ENCODE measurements around the gene APOBEC4. TPM values are rescaled to one million over a fixed set of nuclear protein-coding genes. Genes with fewer than 3 reads are reported as not detected.

The APOBEC4 gene
- total RNA-seq, 1 experiment from 2014 or later, result not detected

- H3K27ac ChIP-seq (ENCODE audit: low read length), result no peak overlapping the region
- H3K4me3 ChIP-seq (ENCODE audit: low read length), result no peak overlapping the region
- H3K9me2 ChIP-seq (replicated peaks; ENCODE audit: low read length), result no peaks in the 10 kb centered on the region
- POLR2A ChIA-PET (ENCODE audit: unreplicated experiment), result no interaction called here
- DNase-seq (no peak), ATAC-seq (no peak)
- H2AFZ ChIP-seq (ENCODE audit: low read length), result no peak overlapping the region
- TF ChIP-seq EZH2 (IDR thresholded peaks at IDR 0.05; ENCODE audit: low read length, unreplicated experiment) (no peak), EZH2phosphoT487 (IDR thresholded peaks at IDR 0.05; ENCODE audit: borderline replicate concordance, low read length) (no peak), CTCF (conservative IDR thresholded peaks at IDR 0.05; ENCODE audit: low read depth, low read length) (no peak)
- H3K4me1 ChIP-seq (ENCODE audit: insufficient read depth, low read length), result no peaks in the 10 kb centered on the region
- H3K9ac ChIP-seq (ENCODE audit: low read length), result no peak overlapping the region
- CTCF ChIA-PET, result no interaction called here
- H3F3A ChIP-seq (ENCODE audit: low read length, unreplicated experiment), result no peaks in the 10 kb centered on the region
- H3K4me2 ChIP-seq (ENCODE audit: low read length), result no peak overlapping the region
- no TSS peak for BruUV-seq (replicated peaks)
- no peaks in the 10 kb centered on the region for H3K9me3 ChIP-seq (ENCODE audit: low read length)
- intact Hi-C loops (cut with micrococcal nuclease), result no loop called here
- H3K27me3 ChIP-seq (ENCODE audit: low read length), result no peaks in the 10 kb centered on the region
- H3K79me2 ChIP-seq (ENCODE audit: low read length), result no peaks in the 10 kb centered on the region
- H3K36me3 ChIP-seq (ENCODE audit: low read depth, low read length), result no peaks in the 10 kb centered on the region
- no peaks in the 10 kb centered on the region for H4K20me1 ChIP-seq (ENCODE audit: low read length)
Observed at GRCh38 chr1:183652107-183652506, 1.0 kb downstream of the APOBEC4 start.

GRCh38 chr1:183651612-183652011, 1.5 kb downstream of the APOBEC4 start:
- H3K27ac ChIP-seq (ENCODE audit: low read length), result no peak overlapping the region
- no peak for DNase-seq
- H3K9ac ChIP-seq (ENCODE audit: low read length), result no peak overlapping the region
- TF ChIP-seq CTCF (conservative IDR thresholded peaks at IDR 0.05; ENCODE audit: low read depth, low read length) (no peak), EZH2 (IDR thresholded peaks at IDR 0.05; ENCODE audit: low read length, unreplicated experiment) (no peak), EZH2phosphoT487 (IDR thresholded peaks at IDR 0.05; ENCODE audit: borderline replicate concordance, low read length) (no peak)
- H4K20me1 ChIP-seq (ENCODE audit: low read length), result no peaks in the 10 kb centered on the region
- H3K9me3 ChIP-seq (ENCODE audit: low read length), result no peaks in the 10 kb centered on the region
- H3F3A ChIP-seq (ENCODE audit: low read length, unreplicated experiment), result no peaks in the 10 kb centered on the region
- H2AFZ ChIP-seq (ENCODE audit: low read length), result no peak overlapping the region
- H3K4me1 ChIP-seq (ENCODE audit: insufficient read depth, low read length), result no peaks in the 10 kb centered on the region
- intact Hi-C loops (cut with micrococcal nuclease), result no loop called here
- no peak overlapping the region for H3K4me2 ChIP-seq (ENCODE audit: low read length)
- CTCF ChIA-PET, result no interaction called here
- H3K27me3 ChIP-seq (ENCODE audit: low read length), result no peaks in the 10 kb centered on the region
- no peaks in the 10 kb centered on the region for H3K36me3 ChIP-seq (ENCODE audit: low read depth, low read length)
- ATAC-seq, result no peak
- no TSS peak for BruUV-seq (replicated peaks)
- no peaks in the 10 kb centered on the region for H3K79me2 ChIP-seq (ENCODE audit: low read length)
- H3K9me2 ChIP-seq (replicated peaks; ENCODE audit: low read length), result no peaks in the 10 kb centered on the region
- POLR2A ChIA-PET (ENCODE audit: unreplicated experiment), result no interaction called here
- no peak overlapping the region for H3K4me3 ChIP-seq (ENCODE audit: low read length)

- ChIA-PET POLR2A (ENCODE audit: unreplicated experiment) (no interaction called here), CTCF (no interaction called here)
- H3K9me3 ChIP-seq (ENCODE audit: low read length), result no peaks in the 10 kb centered on the region
- no peak for ATAC-seq
- intact Hi-C loops (cut with micrococcal nuclease), result no loop called here
- no peaks in the 10 kb centered on the region for H3K4me1 ChIP-seq (ENCODE audit: insufficient read depth, low read length)
- no peaks in the 10 kb centered on the region for H3F3A ChIP-seq (ENCODE audit: low read length, unreplicated experiment)
- no peak overlapping the region for H3K27ac ChIP-seq (ENCODE audit: low read length)
- TF ChIP-seq CTCF (conservative IDR thresholded peaks at IDR 0.05; ENCODE audit: low read depth, low read length) (no peak), EZH2 (IDR thresholded peaks at IDR 0.05; ENCODE audit: low read length, unreplicated experiment) (no peak), EZH2phosphoT487 (IDR thresholded peaks at IDR 0.05; ENCODE audit: borderline replicate concordance, low read length) (no peak)
- no peaks in the 10 kb centered on the region for H3K9me2 ChIP-seq (replicated peaks; ENCODE audit: low read length)
- no peaks in the 10 kb centered on the region for H3K27me3 ChIP-seq (ENCODE audit: low read length)
- no peaks in the 10 kb centered on the region for H3K79me2 ChIP-seq (ENCODE audit: low read length)
- DNase-seq, result no peak
- no peak overlapping the region for H3K4me2 ChIP-seq (ENCODE audit: low read length)
- H4K20me1 ChIP-seq (ENCODE audit: low read length), result no peaks in the 10 kb centered on the region
- H3K9ac ChIP-seq (ENCODE audit: low read length), result no peak overlapping the region
- H2AFZ ChIP-seq (ENCODE audit: low read length), result no peak overlapping the region
- H3K4me3 ChIP-seq (ENCODE audit: low read length), result no peak overlapping the region
- no peaks in the 10 kb centered on the region for H3K36me3 ChIP-seq (ENCODE audit: low read depth, low read length)
- BruUV-seq (replicated peaks), result no TSS peak
Observed at GRCh38 chr1:183648042-183648441, 5.1 kb downstream of the APOBEC4 start.

Measured in PC-3 (cell line).